Smooth muscle cell of the brain vasculature (primary cell): ENCODE results near the gene P3R3URF.

Source experiments
- DNase-seq: peaks from one replicate; pipeline ENCODE4 v3.0.0-alpha.2; 2012; ENCODE audit warnings: low read depth, low spot score

P3R3URF gene

GRCh38 chr1:46132529-46133180, 43.6 kb downstream of the P3R3URF start, which contains the start of gene PIK3R3:
PIK3R3 (minus strand) TSS chr1:46132629; CDS start chr1:46131952, 677 bp downstream.
- DNase-seq = peak; percentile 97

- DNase-seq = no peak
Measured at GRCh38 chr1:46131712-46132528, 44.4 kb downstream of the P3R3URF start.

- DNase-seq = no peak
Measured at GRCh38 chr1:46131093-46131492, 45.2 kb downstream of the P3R3URF start.

GRCh38 chr1:46130606-46131005, 45.7 kb downstream of the P3R3URF start:
- no peak for DNase-seq

- DNase-seq = no peak
Measured at GRCh38 chr1:46130121-46130520, 46.2 kb downstream of the P3R3URF start.

GRCh38 chr1:46128344-46128743, 47.9 kb downstream of the P3R3URF start:
- no peak for DNase-seq
